Measurements from ENCODE around the gene FAN1.

FAN1 gene

DNA sequence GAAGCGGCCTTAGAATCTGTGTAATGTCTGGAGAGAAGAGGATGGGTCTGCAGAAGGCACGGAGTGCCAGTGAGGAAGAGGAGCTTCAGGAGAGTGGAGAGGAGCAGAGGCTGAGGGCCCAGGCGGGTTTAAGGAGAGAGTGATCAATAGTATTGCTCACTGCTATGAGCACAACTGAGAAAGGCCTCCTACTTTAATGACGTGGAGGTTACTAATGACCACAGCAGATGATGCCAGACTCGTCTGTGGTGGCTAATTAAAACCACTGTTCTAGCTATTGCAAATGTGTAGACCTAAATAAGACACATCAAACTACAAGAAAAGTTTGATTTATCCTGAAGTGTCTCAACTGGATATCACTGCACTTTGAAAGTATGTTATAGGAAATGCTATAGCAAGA lies 54.5 kb downstream of the FAN1 start:
- DNase-seq (ENCODE audit: low read depth), result no peak

DNA sequence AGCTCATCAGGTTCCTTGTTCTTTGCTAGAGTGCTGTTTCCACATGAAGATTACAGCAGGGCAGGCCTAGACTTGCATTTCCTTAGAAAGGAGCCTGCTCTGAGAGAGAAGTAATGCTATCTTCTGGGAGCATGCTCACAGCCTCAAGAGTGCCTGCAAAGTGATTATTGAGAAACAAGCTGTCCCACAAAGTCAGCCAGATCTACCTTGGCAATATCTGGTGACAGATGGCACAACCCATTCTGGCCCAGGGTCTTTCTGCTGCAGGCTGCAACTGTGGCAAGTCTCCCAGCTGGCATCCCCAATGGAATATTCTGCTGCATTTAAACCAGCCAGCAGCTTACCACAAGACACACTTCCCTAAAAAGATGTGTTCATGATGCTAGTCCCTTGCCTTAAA lies 58.4 kb downstream of the FAN1 start:
- DNase-seq (ENCODE audit: low read depth), result no peak

DNA sequence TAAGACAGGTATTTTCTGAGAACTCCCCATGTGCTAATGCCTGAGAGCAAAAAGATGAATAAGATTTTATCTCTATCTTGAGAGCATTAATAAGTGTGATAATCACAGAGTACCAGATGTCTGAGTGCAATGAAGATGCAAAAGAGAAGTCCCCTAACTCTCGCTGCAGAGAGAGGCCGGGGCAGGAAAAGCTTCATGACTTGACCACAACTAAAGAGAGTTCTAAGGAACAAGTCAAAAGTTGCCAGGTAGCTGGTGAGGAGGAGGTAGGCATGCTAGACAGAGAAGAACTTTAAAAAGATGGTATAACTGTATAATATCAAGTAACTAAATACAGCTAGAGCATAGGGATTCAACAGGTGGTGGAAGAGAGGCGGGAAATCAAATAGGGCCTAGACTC lies 58.9 kb downstream of the FAN1 start:
- no peak for DNase-seq (ENCODE audit: low read depth)

DNA sequence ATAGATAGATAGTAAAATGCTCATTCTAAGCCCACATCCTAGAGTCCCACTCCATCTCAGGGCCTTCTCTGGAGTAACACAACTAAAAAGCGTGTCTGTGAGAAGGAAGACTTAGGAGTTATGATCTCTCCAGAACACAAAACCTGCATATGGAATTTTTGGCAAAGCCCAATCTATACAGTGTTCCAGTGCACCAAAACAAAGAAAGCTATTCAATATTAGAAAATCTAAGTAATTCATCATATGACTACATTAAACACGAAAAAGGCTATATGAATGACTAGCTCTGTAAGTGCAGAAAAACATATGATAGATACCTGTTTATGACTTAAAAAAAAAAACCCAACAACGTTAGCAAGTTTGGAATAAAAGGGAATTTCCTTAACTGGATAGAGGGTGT lies 60.0 kb downstream of the FAN1 start:
- no peak for DNase-seq (ENCODE audit: low read depth)

DNA sequence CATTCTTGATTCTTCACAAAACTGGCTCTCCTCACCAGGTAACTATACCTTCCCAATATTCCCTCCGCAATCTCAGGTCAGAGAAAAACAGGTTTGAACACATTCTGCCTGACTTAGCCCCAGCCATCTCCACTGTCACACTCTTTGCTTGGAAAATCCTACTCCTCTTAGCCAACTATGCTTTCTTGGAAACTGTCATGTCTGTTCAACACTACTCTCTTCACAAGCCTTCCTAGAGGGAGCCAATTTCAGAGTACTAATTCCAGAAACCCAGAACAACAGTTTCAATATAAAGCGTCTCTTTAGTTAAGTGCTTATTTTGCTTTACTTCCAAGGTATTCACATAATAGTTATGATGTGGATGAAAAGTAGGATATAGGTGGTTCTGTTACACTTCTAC lies 66.0 kb downstream of the FAN1 start:
- no peak for DNase-seq (ENCODE audit: low read depth)

DNA sequence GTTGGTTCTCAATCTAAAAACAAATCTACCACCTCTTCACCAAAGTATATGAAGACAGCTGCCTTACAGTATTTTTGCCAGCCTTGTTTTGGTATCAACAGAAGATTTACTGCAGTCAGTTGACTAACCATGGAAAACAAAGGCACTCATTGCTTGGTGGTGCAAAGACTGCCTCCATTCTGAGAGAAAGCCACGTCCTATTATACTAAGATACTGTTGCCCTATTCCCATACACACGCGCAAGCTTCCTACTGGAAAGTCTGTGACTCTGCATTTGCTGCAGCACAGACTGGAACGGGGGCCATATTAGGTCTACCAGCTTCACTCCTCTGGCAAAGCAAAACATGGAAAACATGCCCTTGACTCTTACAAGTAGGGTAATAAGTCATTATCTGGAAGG lies 69.7 kb downstream of the FAN1 start:
- DNase-seq (ENCODE audit: low read depth), result no peak

DNA sequence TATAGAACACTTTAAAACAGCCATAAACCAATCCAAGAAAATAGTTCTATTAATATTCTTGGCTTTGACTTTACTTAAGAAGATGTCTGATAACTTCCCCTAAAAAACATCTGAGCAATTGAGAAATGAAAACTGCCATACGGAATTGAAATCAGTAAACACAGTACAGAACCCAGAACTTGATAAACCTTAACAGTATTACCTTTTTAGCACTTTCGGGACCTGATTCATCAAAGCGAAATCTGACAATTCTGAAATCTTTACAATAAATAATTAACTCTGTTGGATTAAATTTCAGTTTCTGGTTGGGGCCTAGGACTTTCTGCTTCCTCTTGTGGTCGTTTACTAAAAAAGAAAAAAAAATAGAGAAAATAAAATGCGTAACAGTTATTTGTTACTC lies 70.4 kb downstream of the FAN1 start:
- no peak for DNase-seq (ENCODE audit: low read depth)

DNA sequence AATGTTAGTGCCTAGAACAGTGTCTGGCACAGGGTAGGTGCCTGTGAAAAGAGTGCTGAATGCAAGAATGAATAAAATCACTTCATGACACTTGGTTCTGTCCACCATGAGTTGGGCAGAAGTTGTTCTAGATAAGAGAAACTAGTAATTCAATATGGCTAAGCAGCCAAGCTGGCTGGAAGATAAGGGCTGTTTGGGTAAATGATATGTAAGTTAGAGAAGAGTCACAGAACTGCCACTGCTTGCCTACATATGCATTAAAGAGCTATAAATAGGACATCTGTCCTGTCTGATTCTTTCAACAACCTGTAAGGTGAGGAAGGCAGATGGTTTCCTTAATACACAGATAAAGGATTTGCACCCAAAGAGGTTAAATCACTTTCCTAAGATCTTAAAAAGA lies 74.6 kb downstream of the FAN1 start:
- no peak for DNase-seq (ENCODE audit: low read depth)

DNA sequence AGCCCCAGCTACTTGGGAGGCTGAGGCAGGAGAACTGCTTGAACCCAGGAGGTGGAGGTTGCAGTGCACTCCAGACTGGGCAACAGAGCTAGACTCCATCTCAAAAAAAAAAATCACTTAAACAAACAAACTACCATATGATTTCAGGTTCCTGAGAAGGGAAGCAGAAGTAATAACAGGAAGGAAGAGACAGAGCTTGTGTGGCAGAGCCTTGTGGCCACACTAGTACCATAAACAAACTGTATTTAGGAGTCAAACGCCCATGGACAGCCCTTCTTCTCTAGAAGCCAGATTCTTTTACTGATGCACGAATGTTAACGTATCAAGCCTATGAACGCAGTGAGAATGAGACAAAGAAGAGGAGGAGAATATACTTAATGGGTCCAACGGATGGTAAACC lies 75.7 kb downstream of the FAN1 start:
- no peak for DNase-seq (ENCODE audit: low read depth)

DNA sequence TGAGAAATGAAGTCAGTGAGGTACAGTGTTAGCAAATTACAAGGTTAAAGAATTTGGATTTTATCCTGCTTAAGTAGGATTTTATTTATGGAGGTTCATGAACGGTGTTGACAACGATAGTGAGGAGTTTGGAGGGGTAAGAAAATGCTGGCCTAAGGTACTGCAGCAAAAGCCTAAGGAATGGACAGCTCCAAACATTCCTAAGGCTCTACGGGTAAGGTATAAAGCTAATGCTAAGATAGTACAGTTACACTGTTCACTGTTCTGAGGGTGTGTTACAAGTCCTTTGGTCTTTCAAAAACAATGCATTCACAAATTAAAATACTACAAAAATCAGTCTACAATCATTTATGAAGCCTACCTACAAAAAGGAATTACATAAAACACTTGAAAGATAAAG lies 80.4 kb downstream of the FAN1 start:
- DNase-seq (ENCODE audit: low read depth), result no peak

DNA sequence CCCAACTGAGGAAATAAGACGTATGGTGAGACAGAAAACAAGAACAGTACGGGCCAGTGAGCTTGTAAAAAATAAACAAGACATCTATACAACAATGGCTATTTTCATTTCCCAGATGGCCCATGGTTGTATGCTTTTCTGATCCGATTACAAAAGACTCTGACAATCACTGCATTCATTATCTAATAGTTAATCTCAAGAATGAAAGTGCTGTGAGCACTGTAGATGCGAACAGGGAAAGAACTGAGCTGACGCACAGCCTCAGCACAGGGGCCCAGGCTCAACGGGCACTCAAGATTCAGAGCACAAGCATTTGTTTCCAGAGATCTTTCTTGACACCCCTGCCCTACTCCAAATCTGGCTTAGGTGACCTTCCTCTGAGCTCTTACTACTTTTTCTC lies 80.8 kb downstream of the FAN1 start:
- no peak for DNase-seq (ENCODE audit: low read depth)

DNA sequence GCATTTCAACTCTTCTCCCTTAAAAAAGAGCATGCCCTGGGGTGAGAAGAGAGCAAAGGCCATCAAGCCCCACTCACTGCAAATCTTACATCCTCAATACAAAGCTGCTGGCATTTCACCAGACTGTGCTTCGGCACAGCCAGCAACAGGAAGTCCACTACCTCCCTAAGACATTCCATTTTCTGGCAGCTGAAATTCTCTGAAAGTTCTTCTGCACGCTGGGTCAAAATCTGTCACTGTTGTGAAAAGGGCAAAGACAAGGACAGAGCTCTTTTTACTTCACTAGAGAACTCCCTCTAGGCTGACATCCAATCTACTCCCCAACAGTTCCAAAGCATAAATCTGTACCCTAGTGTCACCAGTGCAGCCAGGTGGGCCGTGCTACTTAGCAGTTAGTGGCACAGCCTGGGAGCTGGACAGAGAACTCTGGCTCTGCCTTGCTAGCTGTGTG lies 81.4 kb downstream of the FAN1 start:
- DNase-seq (ENCODE audit: low read depth), result no peak

DNA sequence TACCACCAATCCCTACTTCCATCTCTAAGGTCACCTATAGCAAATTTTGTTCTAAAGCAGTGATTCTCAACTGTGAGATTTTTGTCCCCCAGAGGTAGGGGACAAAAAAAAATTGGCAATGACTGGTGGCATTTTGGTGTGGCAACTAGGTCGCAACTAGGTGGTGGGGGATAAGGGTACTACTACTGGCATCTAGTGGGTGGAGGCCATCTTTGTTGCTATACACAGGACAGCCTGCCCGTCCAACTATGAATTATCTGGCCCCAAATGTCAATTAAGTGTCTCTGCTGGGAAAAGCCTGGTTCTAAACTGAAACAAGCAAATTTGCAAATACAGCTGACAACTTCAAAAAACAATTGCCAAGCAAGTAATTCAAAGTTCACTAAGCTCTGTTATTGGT lies 86.3 kb downstream of the FAN1 start:
- no peak for DNase-seq (ENCODE audit: low read depth)

DNA sequence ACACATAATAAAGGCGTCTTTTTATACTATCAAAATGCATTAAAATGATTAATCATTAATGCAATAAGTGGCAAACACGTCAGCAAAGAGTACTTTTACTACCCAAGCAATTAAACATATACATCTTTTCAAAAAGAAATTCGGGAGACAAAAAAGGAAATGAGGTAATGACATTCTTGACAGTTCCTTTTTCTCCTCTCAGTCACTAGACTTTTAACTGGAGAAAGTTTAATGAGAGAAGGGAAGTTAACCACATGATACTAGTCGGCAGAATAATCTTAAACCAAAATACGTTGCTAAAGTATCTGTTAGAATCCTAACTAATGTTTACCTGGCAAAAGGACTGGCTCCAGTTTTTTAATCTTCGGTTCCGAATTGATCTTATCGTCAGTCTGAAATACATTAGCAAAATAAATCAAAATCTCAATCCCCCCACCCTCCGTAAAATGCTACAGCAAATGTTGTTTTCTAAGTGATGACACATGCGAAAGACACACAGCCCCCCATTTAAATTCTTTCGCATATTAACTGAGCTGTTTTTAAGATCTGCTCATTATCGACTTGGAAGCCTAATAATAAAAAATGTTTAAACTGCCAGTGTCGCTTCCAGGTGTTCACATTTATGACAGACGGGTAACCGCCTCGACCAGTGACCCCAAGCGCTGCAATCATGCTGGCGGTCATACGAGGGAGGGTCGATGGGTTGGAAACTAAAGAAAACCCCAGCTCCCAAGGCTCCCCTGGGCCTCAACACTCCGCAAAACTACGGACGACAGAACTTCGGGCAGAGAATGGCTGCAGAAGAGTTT lies 86.9 kb downstream of the FAN1 start:
- no peak for DNase-seq (ENCODE audit: low read depth)

DNA sequence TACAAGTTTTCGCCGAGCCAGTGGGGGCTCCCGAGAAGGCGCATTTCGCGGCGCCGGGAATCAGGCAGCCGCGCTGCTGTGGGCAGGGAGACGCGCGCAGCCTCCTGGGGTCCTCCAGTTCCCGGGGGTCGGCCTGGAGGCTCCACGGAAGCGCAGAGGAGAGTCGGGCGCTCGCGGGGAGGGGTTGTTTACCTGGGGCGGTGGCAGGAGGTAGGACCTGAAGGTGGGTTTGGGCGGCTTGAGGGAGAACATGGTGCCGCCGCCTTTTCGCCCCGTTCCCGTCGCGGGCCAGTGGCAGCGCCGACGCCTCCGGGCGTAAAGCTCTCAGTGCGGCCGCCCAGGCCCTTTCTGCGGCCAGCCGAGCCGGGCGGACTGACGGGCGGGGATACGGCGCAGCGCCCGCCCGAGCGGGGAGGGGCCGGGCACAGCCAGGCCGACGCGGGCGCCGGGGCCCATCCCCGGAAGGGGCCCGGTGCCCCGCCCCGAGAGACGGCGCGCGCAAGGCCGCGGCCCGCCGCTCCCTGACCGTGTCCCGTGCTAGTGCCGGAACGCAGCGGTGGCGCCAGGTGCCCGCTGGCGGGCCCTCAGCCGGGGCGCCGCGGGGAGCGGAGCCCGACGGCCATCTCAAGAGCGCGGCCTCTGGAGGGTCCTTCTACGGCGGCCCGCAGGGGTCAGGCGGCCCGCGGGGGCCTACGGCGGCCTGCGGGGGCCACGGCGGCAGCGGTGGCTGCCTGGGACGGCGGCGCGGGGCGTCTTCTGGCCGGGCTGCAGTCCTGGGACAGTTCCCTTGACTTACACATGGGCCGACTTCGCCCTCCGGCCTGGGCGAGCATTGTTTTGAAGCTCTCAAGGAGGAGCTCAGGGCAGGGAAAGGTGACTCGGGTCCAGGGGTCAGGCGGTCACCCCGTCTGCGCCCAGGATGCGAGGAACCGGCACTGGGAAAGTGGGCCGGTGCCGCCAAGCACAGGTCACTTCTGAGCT lies 87.8 kb downstream of the FAN1 start, which contains the start of gene MTMR10:
TSS of gene MTMR10 (minus strand) at position 374 of the 981 bp plus-strand sequence. CDS start at position 252, 122 bp downstream.
- DNase-seq (ENCODE audit: low read depth), result peak; percentile 48

DNA sequence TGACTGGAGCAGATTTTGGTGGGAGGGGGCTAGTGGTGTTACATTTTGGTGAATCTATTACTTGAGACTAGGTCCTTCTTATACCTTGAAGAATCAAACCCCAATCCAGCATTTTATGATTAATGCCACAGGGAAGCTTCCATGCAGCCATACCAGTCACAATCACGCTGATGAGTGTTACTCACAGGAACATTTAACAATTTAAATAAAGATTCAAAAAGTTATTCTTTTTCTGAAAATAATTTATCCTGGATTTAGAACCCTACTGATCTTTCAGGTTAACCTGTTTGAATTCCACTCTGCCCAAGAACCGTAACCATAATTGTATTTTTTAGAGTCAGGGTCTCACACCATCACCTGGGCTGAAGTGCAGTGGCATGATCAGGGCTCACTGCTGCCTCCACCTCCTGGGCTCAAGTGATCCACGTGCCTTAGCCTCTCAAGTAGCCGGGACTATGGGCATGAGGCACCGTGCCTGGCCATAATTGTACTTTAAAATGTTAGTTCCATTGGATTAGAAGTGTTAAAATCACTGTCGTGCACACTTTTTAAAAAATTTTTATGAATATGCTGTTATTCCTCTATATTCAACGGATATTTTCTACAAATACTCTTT lies 88.6 kb downstream of the FAN1 start:
- DNase-seq (ENCODE audit: low read depth), result no peak

Measured in activated gamma-delta T cell treated with anti-CD3 and anti-CD28 coated beads, Interleukin-2, amount 50 U/mL, for 16 hours (primary cell).